GM19025 (cell line): ENCODE results near the gene SIX1.

Experiments used
- ATAC-seq: cut with Tn5 transposase; IDR thresholded peaks from one replicate; pipeline ENCODE4 v1.9.1; 2021; ENCODE audit warnings: mild to moderate bottlenecking, low read depth, moderate library complexity; ENCODE audit not compliant: unreplicated experiment

SIX1 gene

DNA sequence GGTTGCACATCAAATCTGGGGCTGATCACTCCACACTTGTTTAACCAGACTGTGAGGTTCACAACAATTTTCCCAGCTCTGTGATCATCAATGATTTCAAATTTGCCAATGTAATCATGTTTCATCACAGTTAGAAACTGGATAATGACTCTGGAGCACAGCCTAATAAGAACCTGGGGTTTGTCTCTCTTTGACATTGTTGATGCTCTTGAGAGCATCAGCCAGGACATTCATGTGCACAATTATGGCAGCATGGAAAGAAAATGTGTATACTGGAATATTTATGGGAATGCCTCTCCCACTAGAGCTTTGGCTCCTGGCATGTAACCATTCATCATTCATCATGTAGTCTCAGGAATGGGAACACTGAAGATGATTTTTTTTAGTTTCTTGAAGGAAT, 47.0 kb downstream of the SIX1 start:
- no peak for ATAC-seq

DNA sequence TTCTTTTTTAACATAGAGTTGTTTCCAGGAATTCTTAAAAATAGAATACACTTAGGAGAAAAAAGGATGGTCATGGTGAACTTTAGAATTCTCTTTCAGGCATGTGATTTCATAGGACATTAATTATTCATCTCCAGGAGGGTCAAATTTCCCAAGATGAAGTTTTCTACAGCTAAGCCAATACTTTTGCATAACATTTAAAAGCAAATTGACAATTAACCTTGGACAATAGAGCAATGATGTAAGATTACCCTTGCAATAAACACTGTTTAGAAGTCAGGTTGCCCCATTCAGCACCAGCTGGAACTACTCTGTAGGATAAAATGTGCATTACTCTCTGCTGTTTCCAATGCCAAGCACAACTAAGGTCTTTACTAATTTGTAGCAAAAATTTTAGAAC, 49.5 kb downstream of the SIX1 start:
- ATAC-seq = no peak

DNA sequence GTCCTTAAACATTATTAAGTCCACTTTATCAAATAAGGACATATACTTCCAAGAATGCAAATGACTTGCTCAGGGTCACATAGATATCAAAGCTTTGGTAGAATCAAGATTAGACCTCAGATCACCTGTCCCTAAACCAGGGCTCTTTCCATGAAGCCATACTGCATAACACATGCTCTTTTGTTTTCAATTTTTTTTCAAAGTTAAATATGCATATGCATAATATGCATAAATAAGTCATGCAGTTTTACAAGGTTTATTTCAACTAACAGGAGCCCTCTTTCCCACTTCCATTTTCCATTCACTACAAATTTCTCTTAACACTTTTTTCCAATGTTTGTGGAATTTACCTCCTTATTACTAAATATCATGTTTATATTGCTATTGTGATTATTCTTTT, 53.1 kb downstream of the SIX1 start:
- ATAC-seq = no peak

DNA sequence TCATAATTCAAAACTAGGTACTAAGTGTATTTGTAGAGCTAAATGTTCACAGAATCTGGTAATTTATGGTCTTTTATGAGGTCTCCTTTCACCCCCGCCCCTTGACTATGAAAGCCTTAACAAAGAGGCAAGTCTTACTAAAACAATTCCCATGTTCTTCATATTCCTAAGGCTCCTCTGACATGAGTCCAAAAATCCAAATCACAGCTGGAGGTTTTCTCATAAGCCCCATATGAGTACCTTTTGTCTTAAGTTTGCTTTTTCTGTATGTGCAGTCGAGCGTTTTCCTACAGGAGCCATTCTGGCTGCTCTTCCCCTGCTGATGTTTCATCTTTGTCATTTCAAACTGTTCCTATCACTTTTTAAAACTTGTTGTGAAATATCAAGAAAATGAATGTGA, 55.2 kb downstream of the SIX1 start:
- ATAC-seq = no peak
